GM23338 (cell line): Measurements from ENCODE around the gene JUP. TPM values are rescaled to one million over a fixed set of nuclear protein-coding genes. Genes with fewer than 3 reads are reported as not detected.
A peak's percentile ranks its signal among the peaks of the same experiment; 100 is the strongest.

Source experiments
- ATAC-seq: fragments of 200-7000 bp; cut with Tn5 transposase; 3 replicates; pipeline ENCODE4 v1.9.1; 2020
- DNase-seq: peaks from one replicate; pipeline ENCODE4 v3.0.0-alpha.2; 2015; ENCODE audit warnings: low spot score
- H2AFZ ChIP-seq: fragments of 200-600 bp; sonication (generic); 2 replicates; pipeline ENCODE4 v1.8.0; 2016; ENCODE audit warnings: antibody characterized with exemption, mild to moderate bottlenecking, moderate library complexity
- H3F3A ChIP-seq: fragments of 200-600 bp; sonication (generic); replicated peaks from 2 replicates; pipeline ENCODE4 v1.8.0; 2017; ENCODE audit warnings: antibody characterized with exemption, mixed run types, low read depth
- H3K27ac ChIP-seq: fragments of 200-600 bp; sonication (generic); 2 replicates; pipeline ENCODE4 v1.6.1; 2016; ENCODE audit warnings: low read depth
- H3K27me3 ChIP-seq: fragments of 200-600 bp; sonication (generic); 2 replicates; pipeline ENCODE4 v1.8.0; 2016; ENCODE audit warnings: mild to moderate bottlenecking, mixed run types, moderate library complexity; ENCODE audit not compliant: insufficient read depth
- H3K36me3 ChIP-seq: fragments of 200-600 bp; sonication (generic); 2 replicates; pipeline ENCODE4 v1.8.0; 2016; ENCODE audit warnings: mild to moderate bottlenecking; ENCODE audit not compliant: insufficient read depth
- H3K4me1 ChIP-seq: fragments of 200-600 bp; sonication (generic); 2 replicates; pipeline ENCODE4 v1.8.0; 2016; ENCODE audit warnings: mild to moderate bottlenecking, moderate library complexity; ENCODE audit not compliant: insufficient read depth
- H3K4me2 ChIP-seq: fragments of 200-600 bp; sonication (generic); 2 replicates; pipeline ENCODE4 v1.7.1; 2017; ENCODE audit warnings: mixed run types
- H3K4me3 ChIP-seq: fragments of 200-600 bp; sonication (generic); 2 replicates; pipeline ENCODE4 v1.6.1; 2016; ENCODE audit warnings: mixed run types
- H3K79me2 ChIP-seq: fragments of 200-600 bp; sonication (generic); replicated peaks from 2 replicates; pipeline ENCODE4 v1.8.0; 2017; ENCODE audit warnings: mild to moderate bottlenecking; ENCODE audit not compliant: insufficient read depth
- H3K9me2 ChIP-seq: fragments of 200-600 bp; sonication (generic); 2 replicates; pipeline ENCODE4 v1.8.0; 2017; ENCODE audit not compliant: insufficient read depth
- H4K20me1 ChIP-seq: fragments of 200-600 bp; sonication (generic); replicated peaks from 2 replicates; pipeline ENCODE4 v1.8.0; 2017; ENCODE audit warnings: mild to moderate bottlenecking; ENCODE audit not compliant: insufficient read depth
- H3K27ac Mint-ChIP-seq: 2 replicates; pipeline ENCODE4 v1.8.0; 2020; ENCODE audit warnings: inconsistent platforms, mild to moderate bottlenecking, moderate library complexity, mixed read lengths
- H3K27me3 Mint-ChIP-seq: 3 replicates; pipeline ENCODE4 v1.8.0; 2022; ENCODE audit warnings: low read depth, mild to moderate bottlenecking, moderate library complexity, mixed read lengths, inconsistent platforms; ENCODE audit not compliant: insufficient read depth, poor library complexity
- H3K36me3 Mint-ChIP-seq: 3 replicates; pipeline ENCODE4 v1.8.0; 2021; ENCODE audit warnings: low read depth, mild to moderate bottlenecking, inconsistent platforms, moderate library complexity, mixed read lengths
- H3K4me1 Mint-ChIP-seq: 3 replicates; pipeline ENCODE4 v1.8.0; 2020; ENCODE audit warnings: mild to moderate bottlenecking, inconsistent platforms, mixed read lengths
- H3K4me3 Mint-ChIP-seq: 3 replicates; pipeline ENCODE4 v1.8.0; 2021; ENCODE audit warnings: moderate library complexity, mild to moderate bottlenecking, inconsistent platforms, mixed read lengths
- H3K9me3 Mint-ChIP-seq: 3 replicates; pipeline ENCODE4 v1.8.0; 2020; ENCODE audit warnings: moderate library complexity, mild to moderate bottlenecking, inconsistent platforms, mixed read lengths
- CREB1 ChIP-seq: fragments of 250-450 bp; sonication (Bioruptor Pico); IDR thresholded peaks from 2 replicates; pipeline ENCODE4 v1.5.0; 2020; ENCODE audit warnings: low read depth, mild to moderate bottlenecking, moderate library complexity
- CTCF ChIP-seq, 2 experiments: fragments of 200-600 bp in 1 of 2; sonication (generic) in 1 of 2; conservative IDR thresholded peaks; 2 replicates each; pipeline versions ENCODE4 v1.5.1 to v1.6.1; 2016 to 2017; ENCODE audit warnings: antibody characterized with exemption in 2 of 2, low read depth in 2 of 2, mild to moderate bottlenecking in 2 of 2, moderate library complexity in 1 of 2
- ETS1 ChIP-seq: IDR thresholded peaks from 2 replicates; pipeline ENCODE4 v1.6.1; 2016; ENCODE audit warnings: antibody characterized with exemption
- EZH2 ChIP-seq: fragments of 200-600 bp; sonication (generic); IDR thresholded peaks from one replicate; pipeline ENCODE4 v1.8.0; 2017; ENCODE audit warnings: antibody characterized with exemption, mild to moderate bottlenecking, low read depth; ENCODE audit not compliant: unreplicated experiment
- EZH2phosphoT487 ChIP-seq: fragments of 200-600 bp; sonication (generic); IDR thresholded peaks from one replicate; pipeline ENCODE4 v1.8.1; 2018; ENCODE audit warnings: antibody characterized with exemption; ENCODE audit not compliant: unreplicated experiment
- JUNB ChIP-seq: IDR thresholded peaks from one replicate; pipeline ENCODE4 v1.6.1; 2016; ENCODE audit warnings: antibody characterized with exemption; ENCODE audit not compliant: unreplicated experiment
- NANOG ChIP-seq: IDR thresholded peaks from 2 replicates; pipeline ENCODE4 v1.6.1; 2016; ENCODE audit warnings: antibody characterized with exemption, borderline replicate concordance
- POLR2AphosphoS5 ChIP-seq: IDR thresholded peaks from 2 replicates; pipeline ENCODE4 v1.6.1; 2016; ENCODE audit warnings: antibody characterized with exemption, low read depth
- REST ChIP-seq: IDR thresholded peaks from one replicate; pipeline ENCODE4 v1.6.1; 2018; ENCODE audit warnings: antibody characterized with exemption; ENCODE audit not compliant: unreplicated experiment
- STAT1 ChIP-seq: IDR thresholded peaks from one replicate; pipeline ENCODE4 v1.6.1; 2016; ENCODE audit warnings: antibody characterized with exemption; ENCODE audit not compliant: unreplicated experiment
- ZNF114 ChIP-seq: fragments of 250-450 bp; sonication (Bioruptor Pico); IDR thresholded peaks from 2 replicates; pipeline ENCODE4 v1.5.0; 2020; ENCODE audit warnings: mild to moderate bottlenecking, moderate library complexity
- ZNF331 ChIP-seq: fragments of 250-450 bp; sonication (Bioruptor Pico); IDR thresholded peaks from 2 replicates; pipeline ENCODE4 v1.5.0; 2020; ENCODE audit warnings: low read depth, mild to moderate bottlenecking, moderate library complexity
- ZNF462 ChIP-seq: fragments of 250-450 bp; sonication (Bioruptor Pico); IDR thresholded peaks from 2 replicates; pipeline ENCODE4 v1.5.0; 2020; ENCODE audit warnings: mild to moderate bottlenecking, moderate library complexity
- polyA plus RNA-seq: library from polyadenylated mRNA; unstranded; fragments of >200 nt; fragmentation: Nextera tagmentation; extraction: Ambion mirVana; gene quantifications from 2 replicates; pipeline ENCODE4 v1.2.1, GENCODE V29; 2016
- total RNA-seq: library from RNA; depleted of rRNA; stranded (reverse); fragments of >200 nt; shearing (Covaris generic); gene quantifications from 2 replicates; pipeline ENCODE4 v1.2.3, GENCODE V29; 2014

The JUP gene
- total and polyA plus RNA-seq, 2 experiments from 2014 or later = 45.5 to 177 TPM

GRCh38 chr17:41777157-41777573 lies 9.3 kb downstream of the JUP start:
- Histone ChIP-seq H3K27me3 (no peaks in the 10 kb centered on the region), H2AFZ (no peak overlapping the region), H3K9me2 (no peaks in the 10 kb centered on the region), H3K36me3 (no peaks in the 10 kb centered on the region), H3F3A (peaks cover 15% of the 10 kb centered on the region; the same call in 1 of the 2 replicates), H3K4me3 (no peak overlapping the region), H3K4me2 (peak overlapping the region; percentile 26; the same call in 1 of the 2 replicates), H3K27ac (peak overlapping the region; percentile 81), H3K79me2 (peaks cover 80% of the 10 kb centered on the region), H3K4me1 (peaks cover 57% of the 10 kb centered on the region), H4K20me1 (peaks cover 4% of the 10 kb centered on the region)
- no peak for TF ChIP-seq POLR2AphosphoS5
- no peak for TF ChIP-seq EZH2
- TF ChIP-seq CTCF (conservative IDR thresholded peaks at IDR 0.05; ENCODE audit: low read depth in 2 of 2) = no peak; a peak in 2 of 4 replicates
- no peak for TF ChIP-seq JUNB
- no peak for TF ChIP-seq ETS1
- TF ChIP-seq STAT1 = no peak
- TF ChIP-seq NANOG = no peak
- no peak for TF ChIP-seq ZNF462 (CRISPR knock-in tag)
- TF ChIP-seq ZNF331 = no peak
- TF ChIP-seq CREB1 (CRISPR knock-in tag) = no peak
- TF ChIP-seq ZNF114 (CRISPR knock-in tag) = no peak
- no peak for TF ChIP-seq EZH2phosphoT487
- TF ChIP-seq REST = no peak
- Mint-ChIP-seq H3K36me3 (peaks cover 16% of the 10 kb centered on the region), H3K4me1 (peaks cover 57% of the 10 kb centered on the region), H3K9me3 (no peaks in the 10 kb centered on the region), H3K27ac (no peak overlapping the region), H3K4me3 (no peak overlapping the region), H3K27me3 (peaks cover 11% of the 10 kb centered on the region)
- DNase-seq (peak; percentile 54), ATAC-seq (peak; percentile 7)
